IMR-90 (cell line): ENCODE measurements around the gene PKD2L1.

Experiments used
- BHLHE40 ChIP-seq: fragments of 150-350 bp; IDR thresholded peaks from 2 replicates; pipeline ENCODE4 v1.6.1; 2016; ENCODE audit warnings: mild to moderate bottlenecking, low read depth, low read length
- MXI1 ChIP-seq: IDR thresholded peaks from 2 replicates; pipeline ENCODE4 v1.6.1; 2012; ENCODE audit warnings: low read depth, mild to moderate bottlenecking, low read length, moderate library complexity, borderline replicate concordance
- POLR2A ChIP-seq: IDR thresholded peaks from 2 replicates; pipeline ENCODE4 v1.6.1; 2012; ENCODE audit warnings: mild to moderate bottlenecking, low read depth, low read length
- USF2 ChIP-seq: fragments of 150-350 bp; IDR thresholded peaks from 2 replicates; pipeline ENCODE4 v1.6.1; 2017; ENCODE audit warnings: mild to moderate bottlenecking, antibody characterized with exemption, low read length, low read depth

GRCh38 chr10:100328198-100328597 lies 1.8 kb downstream of the PKD2L1 start:
- no peak for TF ChIP-seq USF2
- no peak for TF ChIP-seq POLR2A
- TF ChIP-seq MXI1 = no peak
- TF ChIP-seq BHLHE40 = no peak
